Liver (tissue), 9 donors: Measurements from ENCODE around the gene GLI3. TPM values are rescaled to one million over a fixed set of nuclear protein-coding genes. Genes with fewer than 3 reads are reported as not detected.

ENCODE experiments used
- DNase-seq: peaks from one replicate; pipeline ENCODE4 v3.0.0-alpha.2; 2017; ENCODE audit warnings: low spot score
- H3K27ac ChIP-seq, 2 donors: one replicate each; pipeline ENCODE4 v1.7.0; 2013; ENCODE audit warnings: inconsistent platforms in 2 of 2, low read length in 2 of 2, control low read depth in 1 of 2, low read depth in 1 of 2, mild to moderate bottlenecking in 1 of 2
- H3K27me3 ChIP-seq, 4 donors: one replicate each; pipeline versions ENCODE4 v1.6.1 to v1.7.0; 2013; ENCODE audit warnings: low read length in 3 of 4, inconsistent platforms in 1 of 4, mild to moderate bottlenecking in 1 of 4, moderate library complexity in 1 of 4; ENCODE audit not compliant: control insufficient read depth in 4 of 4, insufficient read depth in 4 of 4
- H3K36me3 ChIP-seq, 4 donors: one replicate each; pipeline versions ENCODE4 v1.6.1 to v1.7.0; 2013; ENCODE audit warnings: low read length in 3 of 4, mild to moderate bottlenecking in 3 of 4, low read depth in 1 of 4, moderate library complexity in 1 of 4; ENCODE audit not compliant: control insufficient read depth in 4 of 4, insufficient read depth in 3 of 4
- H3K4me1 ChIP-seq, 4 donors: one replicate each; pipeline versions ENCODE4 v1.6.1 to v1.7.0; 2013; ENCODE audit warnings: low read length in 3 of 4, mild to moderate bottlenecking in 3 of 4, moderate library complexity in 1 of 4; ENCODE audit not compliant: control insufficient read depth in 4 of 4, insufficient read depth in 4 of 4
- H3K4me3 ChIP-seq, 3 donors: one replicate each; pipeline versions ENCODE4 v1.6.1 to v1.7.0; 2013; ENCODE audit warnings: low read length in 3 of 3, control low read depth in 1 of 3, low read depth in 1 of 3, mild to moderate bottlenecking in 1 of 3
- H3K9ac ChIP-seq, 2 donors: one replicate each; pipeline ENCODE4 v1.7.0; 2013; ENCODE audit warnings: low read length in 2 of 2, mild to moderate bottlenecking in 2 of 2, moderate library complexity in 2 of 2, control low read depth in 1 of 2, low read depth in 1 of 2
- H3K9me3 ChIP-seq, 4 donors: one replicate each; pipeline versions ENCODE4 v1.6.1 to v1.7.0; 2013; ENCODE audit warnings: low read length in 3 of 4; ENCODE audit not compliant: control insufficient read depth in 4 of 4
- EGR1 ChIP-seq, 2 donors: IDR thresholded peaks; 2 replicates each; pipeline ENCODE4 v1.6.1; 2016 to 2018; ENCODE audit warnings: antibody characterized with exemption in 2 of 2, low read depth in 2 of 2
- FOXA2 ChIP-seq: IDR thresholded peaks from 2 replicates; pipeline ENCODE4 v1.6.1; 2016; ENCODE audit warnings: antibody characterized with exemption
- GABPA ChIP-seq, 2 donors: IDR thresholded peaks in 1 of 2; conservative IDR thresholded peaks in 1 of 2; 2 replicates each; pipeline ENCODE4 v1.6.1; 2016; ENCODE audit warnings: antibody characterized with exemption in 2 of 2, mild to moderate bottlenecking in 1 of 2, moderate library complexity in 1 of 2
- HNF4A ChIP-seq, 2 donors: conservative IDR thresholded peaks; 2 replicates each; pipeline ENCODE4 v1.6.1; 2016; ENCODE audit warnings: antibody characterized with exemption in 2 of 2, mild to moderate bottlenecking in 2 of 2
- HNF4G ChIP-seq: IDR thresholded peaks from 2 replicates; pipeline ENCODE4 v1.6.1; 2016; ENCODE audit warnings: antibody characterized with exemption
- JUND ChIP-seq, 2 donors: IDR thresholded peaks; 2 replicates each; pipeline ENCODE4 v1.6.1; 2016; ENCODE audit warnings: antibody characterized with exemption in 2 of 2
- RAD21 ChIP-seq, 2 donors: IDR thresholded peaks; 2 replicates each; pipeline ENCODE4 v1.6.1; 2016; ENCODE audit warnings: antibody characterized with exemption in 2 of 2, mild to moderate bottlenecking in 2 of 2
- RXRA ChIP-seq, 2 donors: IDR thresholded peaks; 2 replicates each; pipeline ENCODE4 v1.6.1; 2017 to 2018; ENCODE audit warnings: antibody characterized with exemption in 2 of 2, mild to moderate bottlenecking in 1 of 2
- SP1 ChIP-seq: IDR thresholded peaks from 2 replicates; pipeline ENCODE4 v1.6.1; 2018; ENCODE audit warnings: antibody characterized with exemption, mild to moderate bottlenecking
- TAF1 ChIP-seq: conservative IDR thresholded peaks from 2 replicates; pipeline ENCODE4 v1.6.1; 2016; ENCODE audit warnings: antibody characterized with exemption, mild to moderate bottlenecking
- YY1 ChIP-seq: IDR thresholded peaks from 2 replicates; pipeline ENCODE4 v1.6.1; 2016; ENCODE audit warnings: antibody characterized with exemption, mild to moderate bottlenecking
- WGBS: extraction: QIAGEN DNeasy Blood & Tissue Kit; methylation state at CpG from one replicate; pipeline ENCODE4 v1.1.7; 2013; 5-methylcytosine and 5-hydroxymethylcytosine counted together
- polyA plus RNA-seq, 2 donors: library from polyadenylated mRNA; stranded (reverse) in 1 of 2; unstranded in 1 of 2; fragments of 200-250 nt in 1 of 2; fragments of >200 nt in 1 of 2; fragmentation: Nextera tagmentation in 1 of 2; extraction: Ambion mirVana in 1 of 2; gene quantifications; one replicate each; pipeline versions ENCODE4 v1.2.1 to v1.2.3, GENCODE V29; 2013 to 2015
- total RNA-seq, 2 donors: library from RNA; depleted of rRNA; stranded (reverse); fragments of >200 nt; gene quantifications; one replicate each; pipeline ENCODE4 v1.2.3, GENCODE V29; 2014
- TF ChIP-seq, protein P1 (sequence below): IDR thresholded peaks from 2 replicates; pipeline ENCODE4 v1.6.1; 2016; ENCODE audit warnings: antibody characterized with exemption, mild to moderate bottlenecking
- TF ChIP-seq, protein P2 (sequence below): IDR thresholded peaks from 2 replicates; pipeline ENCODE4 v1.6.1; 2016; ENCODE audit warnings: antibody characterized with exemption
- TF ChIP-seq, protein P3 (sequence below): IDR thresholded peaks from 2 replicates; pipeline ENCODE4 v1.6.1; 2016; ENCODE audit warnings: antibody characterized with exemption
- TF ChIP-seq, protein P4 (sequence below): fragments of 150-350 bp; IDR thresholded peaks from 2 replicates; pipeline ENCODE4 v1.5.1; 2017; ENCODE audit warnings: improper control_type of control experiment, low read depth, low read length; ENCODE audit not compliant: missing input control
- donor health status: healthy.
- donor health status: healthy.
- donor health status: healthy.
- donor health status: healthy.
- donor health status: healthy.

The GLI3 gene
- total and polyA plus RNA-seq, 4 donors: 0.09 to 0.42 (median 0.26) TPM

DNA sequence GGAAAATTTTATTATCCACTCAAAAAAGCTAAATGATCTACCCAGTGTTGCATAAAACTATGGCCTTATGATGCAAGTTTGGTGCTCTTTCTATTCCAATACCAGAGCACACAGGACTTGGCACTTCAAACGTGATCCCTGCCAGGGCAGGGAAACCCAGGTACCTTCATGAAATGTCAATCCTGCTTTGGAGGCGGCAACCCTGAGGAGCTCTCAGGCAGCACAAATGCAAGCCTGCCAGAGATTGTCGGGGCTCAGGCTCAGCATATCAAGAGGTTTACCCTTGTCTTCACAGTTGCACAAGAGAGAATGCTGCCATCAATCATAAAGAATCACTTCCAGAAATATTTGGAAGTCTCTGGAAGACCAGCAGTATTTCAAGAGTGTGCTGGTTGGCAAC, 151.5 kb downstream of the GLI3 start:
- no peaks in the 10 kb centered on the region for H3K4me1 ChIP-seq
- no peak overlapping the region for H3K4me3 ChIP-seq
- 56% methylated on average over 3 of the region's 3 CpGs for WGBS
- TF ChIP-seq JUND (IDR thresholded peaks at IDR 0.05) (no peak), RXRA (IDR thresholded peaks at IDR 0.05) (no peak), RAD21 (IDR thresholded peaks at IDR 0.05) (no peak)
- H3K27ac ChIP-seq: no peak overlapping the region
- H3K36me3 ChIP-seq: no peaks in the 10 kb centered on the region
- no peaks in the 10 kb centered on the region for H3K9me3 ChIP-seq
- DNase-seq: no peak
- no peak overlapping the region for H3K9ac ChIP-seq
- no peaks in the 10 kb centered on the region for H3K27me3 ChIP-seq

DNA sequence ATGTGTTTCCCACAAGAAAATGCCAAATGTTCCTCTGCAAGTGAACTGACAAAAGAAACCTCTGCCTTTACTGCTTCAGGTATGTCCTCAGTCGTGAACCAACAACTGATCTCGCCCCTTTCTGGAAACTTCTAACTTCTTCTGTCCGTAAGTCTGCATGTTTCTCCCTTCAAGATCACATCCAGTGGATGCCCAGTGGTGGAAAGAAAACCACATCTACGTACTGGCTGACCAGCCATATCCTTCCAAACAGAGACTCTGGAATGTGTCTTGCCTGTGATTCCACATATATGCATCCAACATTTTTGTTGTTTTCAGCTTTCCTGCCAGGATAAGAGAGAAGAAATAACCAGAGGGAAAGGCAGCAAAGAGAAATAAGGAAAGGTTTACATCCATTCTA, 152.7 kb downstream of the GLI3 start:
- TF ChIP-seq, protein P1, sequence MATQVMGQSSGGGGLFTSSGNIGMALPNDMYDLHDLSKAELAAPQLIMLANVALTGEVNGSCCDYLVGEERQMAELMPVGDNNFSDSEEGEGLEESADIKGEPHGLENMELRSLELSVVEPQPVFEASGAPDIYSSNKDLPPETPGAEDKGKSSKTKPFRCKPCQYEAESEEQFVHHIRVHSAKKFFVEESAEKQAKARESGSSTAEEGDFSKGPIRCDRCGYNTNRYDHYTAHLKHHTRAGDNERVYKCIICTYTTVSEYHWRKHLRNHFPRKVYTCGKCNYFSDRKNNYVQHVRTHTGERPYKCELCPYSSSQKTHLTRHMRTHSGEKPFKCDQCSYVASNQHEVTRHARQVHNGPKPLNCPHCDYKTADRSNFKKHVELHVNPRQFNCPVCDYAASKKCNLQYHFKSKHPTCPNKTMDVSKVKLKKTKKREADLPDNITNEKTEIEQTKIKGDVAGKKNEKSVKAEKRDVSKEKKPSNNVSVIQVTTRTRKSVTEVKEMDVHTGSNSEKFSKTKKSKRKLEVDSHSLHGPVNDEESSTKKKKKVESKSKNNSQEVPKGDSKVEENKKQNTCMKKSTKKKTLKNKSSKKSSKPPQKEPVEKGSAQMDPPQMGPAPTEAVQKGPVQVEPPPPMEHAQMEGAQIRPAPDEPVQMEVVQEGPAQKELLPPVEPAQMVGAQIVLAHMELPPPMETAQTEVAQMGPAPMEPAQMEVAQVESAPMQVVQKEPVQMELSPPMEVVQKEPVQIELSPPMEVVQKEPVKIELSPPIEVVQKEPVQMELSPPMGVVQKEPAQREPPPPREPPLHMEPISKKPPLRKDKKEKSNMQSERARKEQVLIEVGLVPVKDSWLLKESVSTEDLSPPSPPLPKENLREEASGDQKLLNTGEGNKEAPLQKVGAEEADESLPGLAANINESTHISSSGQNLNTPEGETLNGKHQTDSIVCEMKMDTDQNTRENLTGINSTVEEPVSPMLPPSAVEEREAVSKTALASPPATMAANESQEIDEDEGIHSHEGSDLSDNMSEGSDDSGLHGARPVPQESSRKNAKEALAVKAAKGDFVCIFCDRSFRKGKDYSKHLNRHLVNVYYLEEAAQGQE: no peak
- TF ChIP-seq HNF4G (no peak), SP1 (no peak), YY1 (no peak), EGR1 (IDR thresholded peaks at IDR 0.05; ENCODE audit: low read depth in 2 of 2) (no peak), TAF1 (no peak), FOXA2 (no peak)
- TF ChIP-seq, protein P2, sequence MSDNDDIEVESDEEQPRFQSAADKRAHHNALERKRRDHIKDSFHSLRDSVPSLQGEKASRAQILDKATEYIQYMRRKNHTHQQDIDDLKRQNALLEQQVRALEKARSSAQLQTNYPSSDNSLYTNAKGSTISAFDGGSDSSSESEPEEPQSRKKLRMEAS: no peak
- TF ChIP-seq, protein P3, sequence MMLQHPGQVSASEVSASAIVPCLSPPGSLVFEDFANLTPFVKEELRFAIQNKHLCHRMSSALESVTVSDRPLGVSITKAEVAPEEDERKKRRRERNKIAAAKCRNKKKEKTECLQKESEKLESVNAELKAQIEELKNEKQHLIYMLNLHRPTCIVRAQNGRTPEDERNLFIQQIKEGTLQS: no peak
- no peaks in the 10 kb centered on the region for H3K9me3 ChIP-seq
- no peaks in the 10 kb centered on the region for H3K27me3 ChIP-seq
- 64% methylated on average over 4 of the region's 4 CpGs for WGBS
- H3K4me1 ChIP-seq: no peaks in the 10 kb centered on the region
- DNase-seq: no peak
- H3K9ac ChIP-seq: no peak overlapping the region
- H3K4me3 ChIP-seq: no peak overlapping the region
- no peaks in the 10 kb centered on the region for H3K36me3 ChIP-seq
- no peak overlapping the region for H3K27ac ChIP-seq

DNA sequence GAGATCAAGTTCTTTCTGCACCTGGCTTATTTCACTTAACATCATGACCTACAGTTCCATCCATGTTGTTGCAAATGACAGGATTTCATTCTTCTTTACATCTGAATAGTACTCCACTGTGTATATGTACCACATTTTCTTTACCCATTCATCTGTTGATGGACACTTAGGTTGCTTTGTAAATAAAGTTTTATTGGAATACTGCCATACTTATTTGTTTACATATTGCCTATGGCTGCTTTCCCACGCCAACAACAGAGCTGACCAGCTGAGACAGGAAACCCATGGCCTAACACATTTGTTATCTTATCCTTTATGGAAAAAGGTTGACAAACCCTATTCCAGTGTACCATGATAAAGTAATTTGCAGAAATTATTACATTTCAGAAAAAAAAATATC, 153.7 kb downstream of the GLI3 start:
- 79% methylated on average over 1 of the region's 1 CpG for WGBS
- DNase-seq: no peak
- H3K4me3 ChIP-seq: no peak overlapping the region
- H3K9ac ChIP-seq: no peak overlapping the region
- H3K27ac ChIP-seq: no peak overlapping the region
- H3K27me3 ChIP-seq: no peaks in the 10 kb centered on the region
- no peaks in the 10 kb centered on the region for H3K9me3 ChIP-seq
- no peaks in the 10 kb centered on the region for H3K36me3 ChIP-seq
- H3K4me1 ChIP-seq: no peaks in the 10 kb centered on the region
- TF ChIP-seq JUND (IDR thresholded peaks at IDR 0.05): no peak
- no peak for TF ChIP-seq GABPA (IDR thresholded peaks at IDR 0.05 in 1 of 2, conservative IDR thresholded peaks at IDR 0.05 in 1 of 2)
- TF ChIP-seq HNF4A (conservative IDR thresholded peaks at IDR 0.05): no peak
- TF ChIP-seq SP1: no peak
- TF ChIP-seq, protein P1: no peak
- TF ChIP-seq, protein P2: no peak
- TF ChIP-seq YY1: no peak
- no peak for TF ChIP-seq EGR1 (IDR thresholded peaks at IDR 0.05; ENCODE audit: low read depth in 2 of 2)
- TF ChIP-seq RXRA (IDR thresholded peaks at IDR 0.05): no peak
- TF ChIP-seq, protein P4, sequence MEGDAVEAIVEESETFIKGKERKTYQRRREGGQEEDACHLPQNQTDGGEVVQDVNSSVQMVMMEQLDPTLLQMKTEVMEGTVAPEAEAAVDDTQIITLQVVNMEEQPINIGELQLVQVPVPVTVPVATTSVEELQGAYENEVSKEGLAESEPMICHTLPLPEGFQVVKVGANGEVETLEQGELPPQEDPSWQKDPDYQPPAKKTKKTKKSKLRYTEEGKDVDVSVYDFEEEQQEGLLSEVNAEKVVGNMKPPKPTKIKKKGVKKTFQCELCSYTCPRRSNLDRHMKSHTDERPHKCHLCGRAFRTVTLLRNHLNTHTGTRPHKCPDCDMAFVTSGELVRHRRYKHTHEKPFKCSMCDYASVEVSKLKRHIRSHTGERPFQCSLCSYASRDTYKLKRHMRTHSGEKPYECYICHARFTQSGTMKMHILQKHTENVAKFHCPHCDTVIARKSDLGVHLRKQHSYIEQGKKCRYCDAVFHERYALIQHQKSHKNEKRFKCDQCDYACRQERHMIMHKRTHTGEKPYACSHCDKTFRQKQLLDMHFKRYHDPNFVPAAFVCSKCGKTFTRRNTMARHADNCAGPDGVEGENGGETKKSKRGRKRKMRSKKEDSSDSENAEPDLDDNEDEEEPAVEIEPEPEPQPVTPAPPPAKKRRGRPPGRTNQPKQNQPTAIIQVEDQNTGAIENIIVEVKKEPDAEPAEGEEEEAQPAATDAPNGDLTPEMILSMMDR: no peak
- TF ChIP-seq, protein P3: no peak
